Right lobe of liver (tissue), 6 donors: Measurements from ENCODE around the gene CREB3L2. TPM values are rescaled to one million over a fixed set of nuclear protein-coding genes. Genes with fewer than 3 reads are reported as not detected.

ENCODE experiments used
- ATAC-seq, 4 donors: fragments of 200-7000 bp; cut with Tn5 transposase; one replicate each; pipeline ENCODE4 v1.9.1; 2020; ENCODE audit warnings: mild to moderate bottlenecking in 4 of 4, moderate library complexity in 4 of 4
- DNase-seq, 3 donors: peaks; one replicate each; pipeline ENCODE4 v3.0.0-alpha.2; 2020
- H3K27ac ChIP-seq, 3 donors: fragments of 200-600 bp; one replicate each; pipeline ENCODE4 v1.8.0; 2022
- H3K27me3 ChIP-seq, 2 donors: fragments of 200-600 bp; one replicate each; pipeline ENCODE4 v1.8.0; 2022
- H3K36me3 ChIP-seq, 4 donors: fragments of 200-600 bp; sonication (generic) in 1 of 4; one replicate each; pipeline versions ENCODE4 v1.5.1 to v1.8.0; 2017 to 2022; ENCODE audit warnings: control low read depth in 1 of 4
- H3K4me1 ChIP-seq, 4 donors: fragments of 200-600 bp; sonication (generic) in 1 of 4; one replicate each; pipeline versions ENCODE4 v1.5.1 to v1.8.0; 2017 to 2022; ENCODE audit warnings: control low read depth in 1 of 4
- H3K4me3 ChIP-seq, 3 donors: fragments of 200-600 bp; one replicate each; pipeline ENCODE4 v1.8.0; 2022
- H3K9me3 ChIP-seq, 4 donors: fragments of 200-600 bp; sonication (generic) in 1 of 4; one replicate each; pipeline versions ENCODE4 v1.5.1 to v1.8.0; 2017 to 2022; ENCODE audit warnings: control low read depth in 1 of 4
- POLR2A ChIP-seq: fragments of 450-650 bp; IDR thresholded peaks from one replicate; pipeline ENCODE4 v1.6.1; 2017; ENCODE audit warnings: antibody characterized with exemption, mild to moderate bottlenecking
- WGBS: methylation state at CpG from one replicate; pipeline ENCODE4 v1.1.6; 2018; ENCODE audit warnings: low coverage, low lambda C conversion rate; ENCODE audit not compliant: insufficient coverage; ENCODE audit errors: missing lambda C conversion rate; 5-methylcytosine and 5-hydroxymethylcytosine counted together
- intact Hi-C, 2 donors: fragments of 100-400 bp; cut with DNase I; formaldehyde crosslinking; loops; one replicate each; pipeline versions ENCODE4 v1.11.2 to v1.14.1; 2022
- total RNA-seq, 6 experiments: library from RNA; depleted of rRNA in 2 of 6; stranded (reverse); fragments of >200 nt in 2 of 6; fragmentation: NEBNext Ultra II Directional in 3 of 6; extraction: Animal tissue kit (Norgen Biotek cat#: 25700) in 3 of 6; gene quantifications; one replicate each; pipeline versions ENCODE4 v1.1.0 to v1.2.4, GENCODE V29; 2016 to 2023
- TF ChIP-seq, protein P1 (sequence below), 4 donors: fragments of 200-600 bp in 3 of 4; fragments of 450-650 bp in 1 of 4; IDR thresholded peaks; one replicate each; pipeline versions ENCODE4 v1.5.1 to v1.8.0; 2016 to 2022; ENCODE audit warnings: antibody characterized with exemption in 4 of 4, mild to moderate bottlenecking in 2 of 4
- donor health status: DM: no; HTN: yes; CAD: no.
- donor health status: DM: no; HTN: no; CAD: no.
- donor health status: DM: no; HTN: no; CAD: no.
- donor health status: DM: no; HTN: yes; CAD: no.
- donor health status: DM: no; HTN: yes; CAD: no.

The CREB3L2 gene
- total RNA-seq, 6 experiments from 2014 or later, result 11.5 to 29.9 (median 18.2) TPM

DNA sequence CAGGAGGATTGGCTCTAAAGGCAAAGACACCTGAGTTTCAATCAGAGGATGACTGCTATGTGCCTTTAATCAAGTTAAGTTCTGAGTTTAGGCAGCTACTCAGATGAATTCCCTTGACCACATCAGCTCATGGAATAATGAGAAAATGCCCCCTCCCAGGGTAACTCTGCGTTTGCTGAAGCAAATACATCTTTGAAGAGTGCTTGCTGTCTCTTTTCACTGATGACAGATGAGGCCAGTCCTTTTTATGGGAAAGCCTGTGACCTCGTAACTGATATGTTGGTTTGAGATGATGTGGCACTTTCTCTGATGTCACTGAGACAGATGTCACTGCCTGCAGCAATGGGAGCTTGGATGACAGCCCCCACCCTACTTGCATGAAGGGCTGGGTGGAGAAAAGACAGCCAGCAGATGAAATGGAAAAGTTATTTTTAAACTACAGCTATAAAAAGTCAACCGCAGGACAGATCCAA, 111.4 kb downstream of the CREB3L2 start:
- Histone ChIP-seq H3K4me1 (no peaks in the 10 kb centered on the region), H3K4me3 (no peak overlapping the region), H3K27ac (no peak overlapping the region), H3K9me3 (no peaks in the 10 kb centered on the region), H3K36me3 (peaks cover 0 to 28% (median 10%) of the 10 kb centered on the region in 4 donors), H3K27me3 (no peaks in the 10 kb centered on the region)
- DNase-seq (no peak), ATAC-seq (no peak)
- intact Hi-C loops, result loop anchor here in 1 of 2 donors (10.0 kb wide), 1 partner anchor 76 kb away; no protein-coding TSS in a partner anchor
- TF ChIP-seq POLR2A, result no peak
- TF ChIP-seq, protein P1, sequence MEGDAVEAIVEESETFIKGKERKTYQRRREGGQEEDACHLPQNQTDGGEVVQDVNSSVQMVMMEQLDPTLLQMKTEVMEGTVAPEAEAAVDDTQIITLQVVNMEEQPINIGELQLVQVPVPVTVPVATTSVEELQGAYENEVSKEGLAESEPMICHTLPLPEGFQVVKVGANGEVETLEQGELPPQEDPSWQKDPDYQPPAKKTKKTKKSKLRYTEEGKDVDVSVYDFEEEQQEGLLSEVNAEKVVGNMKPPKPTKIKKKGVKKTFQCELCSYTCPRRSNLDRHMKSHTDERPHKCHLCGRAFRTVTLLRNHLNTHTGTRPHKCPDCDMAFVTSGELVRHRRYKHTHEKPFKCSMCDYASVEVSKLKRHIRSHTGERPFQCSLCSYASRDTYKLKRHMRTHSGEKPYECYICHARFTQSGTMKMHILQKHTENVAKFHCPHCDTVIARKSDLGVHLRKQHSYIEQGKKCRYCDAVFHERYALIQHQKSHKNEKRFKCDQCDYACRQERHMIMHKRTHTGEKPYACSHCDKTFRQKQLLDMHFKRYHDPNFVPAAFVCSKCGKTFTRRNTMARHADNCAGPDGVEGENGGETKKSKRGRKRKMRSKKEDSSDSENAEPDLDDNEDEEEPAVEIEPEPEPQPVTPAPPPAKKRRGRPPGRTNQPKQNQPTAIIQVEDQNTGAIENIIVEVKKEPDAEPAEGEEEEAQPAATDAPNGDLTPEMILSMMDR (IDR thresholded peaks at IDR 0.05), result no peak
- WGBS, result 67% methylated on average over 3 of the region's 3 CpGs

DNA sequence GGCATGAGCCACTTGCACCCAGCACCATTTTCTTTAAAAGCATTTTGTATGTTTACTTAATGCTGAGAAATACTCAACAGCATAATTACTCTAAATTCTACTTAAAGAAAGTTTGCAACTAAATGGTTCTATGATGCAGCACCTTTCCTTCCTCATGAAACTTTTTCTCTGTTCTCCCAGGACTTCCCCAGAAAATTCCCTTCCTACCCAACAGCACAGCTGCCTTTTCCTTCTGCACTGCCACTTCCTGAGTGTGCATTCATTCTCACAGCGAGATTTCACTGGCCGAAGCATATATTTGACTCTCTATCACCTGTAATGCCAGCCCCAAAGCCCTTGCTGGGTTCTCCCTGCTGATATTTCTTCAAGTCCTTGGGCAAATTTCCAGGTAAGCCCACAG, 113.6 kb downstream of the CREB3L2 start:
- Histone ChIP-seq H3K27me3 (no peaks in the 10 kb centered on the region), H3K36me3 (peaks cover 7 to 45% (median 24%) of the 10 kb centered on the region in 4 donors), H3K27ac (no peak overlapping the region), H3K4me1 (no peaks in the 10 kb centered on the region), H3K4me3 (no peak overlapping the region), H3K9me3 (no peaks in the 10 kb centered on the region)
- intact Hi-C loops, result no loop called here
- ATAC-seq, result no peak
- TF ChIP-seq POLR2A, result no peak
- TF ChIP-seq, protein P1 (IDR thresholded peaks at IDR 0.05), result no peak
- 86% methylated on average over 2 of the region's 2 CpGs for WGBS
- DNase-seq, result no peak

DNA sequence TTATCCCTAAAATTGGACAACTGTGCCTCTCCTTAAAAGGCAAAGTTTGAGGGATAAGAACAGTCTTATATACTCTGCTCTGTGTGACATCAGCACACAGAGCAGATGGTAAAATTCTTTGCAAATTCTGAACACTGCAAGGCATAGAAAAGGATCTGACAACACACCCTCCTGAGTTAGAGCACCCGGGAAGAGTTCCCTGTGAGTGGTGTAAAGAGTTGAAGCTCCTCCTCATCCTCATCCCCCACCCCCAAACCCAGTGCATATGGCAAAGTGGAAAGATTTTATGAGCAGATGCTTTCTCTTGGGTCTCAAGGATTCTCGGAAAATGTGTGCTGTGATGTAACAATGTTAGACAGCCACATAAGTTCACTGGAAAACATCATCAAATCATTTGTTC, 115.1 kb downstream of the CREB3L2 start:
- intact Hi-C loops, result no loop called here

DNA sequence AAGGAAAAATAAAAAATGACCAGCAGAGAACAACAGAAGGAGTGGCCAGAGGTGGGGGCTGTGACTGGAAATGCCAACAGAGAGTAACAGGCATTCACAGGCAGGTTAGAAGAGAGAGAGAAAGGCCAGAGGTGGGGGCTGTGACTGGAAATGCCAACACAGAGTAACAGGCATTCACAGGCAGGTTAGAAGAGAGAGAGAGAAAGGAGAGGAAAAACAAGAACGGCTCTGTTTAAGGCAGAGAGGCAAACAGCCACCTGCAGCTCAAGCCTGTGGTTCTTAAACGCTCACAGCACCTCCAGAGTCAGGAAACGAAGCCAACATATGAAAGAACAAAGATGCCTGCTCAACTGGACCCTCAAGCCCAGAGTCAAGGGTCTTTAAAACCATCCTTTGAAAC, 115.6 kb downstream of the CREB3L2 start:
- H3K36me3 ChIP-seq, result peaks cover 7 to 56% (median 36%) of the 10 kb centered on the region in 4 donors
- WGBS, result 100% methylated on average over 1 of the region's 3 CpGs
- no peak for ATAC-seq
- H3K4me1 ChIP-seq, result no peaks in the 10 kb centered on the region
- no peaks in the 10 kb centered on the region for H3K9me3 ChIP-seq
- TF ChIP-seq, protein P1 (IDR thresholded peaks at IDR 0.05), result no peak
- TF ChIP-seq POLR2A, result no peak
- H3K4me3 ChIP-seq, result no peak overlapping the region
- no peak overlapping the region for H3K27ac ChIP-seq
- no peaks in the 10 kb centered on the region for H3K27me3 ChIP-seq
- intact Hi-C loops, result no loop called here
- DNase-seq, result no peak

More for the DNA sequence above, 115.1 kb downstream of the CREB3L2 start:
- WGBS, result 86% methylated on average over 2 of the region's 2 CpGs
- no peak for ATAC-seq
- no peaks in the 10 kb centered on the region for H3K9me3 ChIP-seq
- no peaks in the 10 kb centered on the region for H3K27me3 ChIP-seq
- TF ChIP-seq, protein P1 (IDR thresholded peaks at IDR 0.05), result no peak
- TF ChIP-seq POLR2A, result no peak
- peaks cover 7 to 51% (median 33%) of the 10 kb centered on the region in 4 donors for H3K36me3 ChIP-seq
- DNase-seq, result no peak
- no peak overlapping the region for H3K4me3 ChIP-seq
- H3K27ac ChIP-seq, result no peak overlapping the region
- no peaks in the 10 kb centered on the region for H3K4me1 ChIP-seq
